ENCODE measurements around the gene LAMA2.
A peak's percentile ranks its signal among the peaks of the same experiment; 100 is the strongest.

LAMA2 gene

DNA sequence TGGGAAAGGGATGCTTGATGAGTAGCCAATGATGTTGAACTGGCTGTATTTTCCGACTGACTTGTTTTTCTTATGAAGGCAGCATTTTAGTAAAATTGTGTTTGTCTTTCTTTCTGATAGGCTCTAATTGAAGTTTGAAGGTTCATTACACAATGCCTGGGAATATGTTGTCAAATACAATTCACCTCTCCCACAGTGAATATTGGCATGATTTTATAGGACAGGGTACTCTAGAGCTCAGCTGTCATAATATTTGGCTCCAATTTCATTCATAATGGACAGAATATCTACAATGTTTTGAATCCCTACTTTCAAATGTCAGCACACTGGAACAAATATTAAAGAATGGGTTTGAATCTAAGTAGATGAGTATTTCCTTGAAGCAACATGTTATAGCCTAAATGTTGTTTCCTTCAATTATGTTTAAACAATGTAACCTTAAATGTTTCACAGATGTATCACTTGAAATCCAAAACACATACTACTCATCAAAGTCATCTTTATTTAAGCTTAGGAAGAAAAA is 81.4 kb downstream of the LAMA2 start:
- DNase-seq (ENCODE audit: low read depth), result no peak
- TF ChIP-seq, protein P1, sequence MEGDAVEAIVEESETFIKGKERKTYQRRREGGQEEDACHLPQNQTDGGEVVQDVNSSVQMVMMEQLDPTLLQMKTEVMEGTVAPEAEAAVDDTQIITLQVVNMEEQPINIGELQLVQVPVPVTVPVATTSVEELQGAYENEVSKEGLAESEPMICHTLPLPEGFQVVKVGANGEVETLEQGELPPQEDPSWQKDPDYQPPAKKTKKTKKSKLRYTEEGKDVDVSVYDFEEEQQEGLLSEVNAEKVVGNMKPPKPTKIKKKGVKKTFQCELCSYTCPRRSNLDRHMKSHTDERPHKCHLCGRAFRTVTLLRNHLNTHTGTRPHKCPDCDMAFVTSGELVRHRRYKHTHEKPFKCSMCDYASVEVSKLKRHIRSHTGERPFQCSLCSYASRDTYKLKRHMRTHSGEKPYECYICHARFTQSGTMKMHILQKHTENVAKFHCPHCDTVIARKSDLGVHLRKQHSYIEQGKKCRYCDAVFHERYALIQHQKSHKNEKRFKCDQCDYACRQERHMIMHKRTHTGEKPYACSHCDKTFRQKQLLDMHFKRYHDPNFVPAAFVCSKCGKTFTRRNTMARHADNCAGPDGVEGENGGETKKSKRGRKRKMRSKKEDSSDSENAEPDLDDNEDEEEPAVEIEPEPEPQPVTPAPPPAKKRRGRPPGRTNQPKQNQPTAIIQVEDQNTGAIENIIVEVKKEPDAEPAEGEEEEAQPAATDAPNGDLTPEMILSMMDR (IDR thresholded peaks at IDR 0.05; ENCODE audit: insufficient read depth, low read depth, low read length, missing control alignments), result no peak
- no peak overlapping the region for H3K4me3 ChIP-seq (ENCODE audit: low read length)

GRCh38 chr6:128964771-128965170 is 81.8 kb downstream of the LAMA2 start:
- TF ChIP-seq, protein P1 (IDR thresholded peaks at IDR 0.05; ENCODE audit: insufficient read depth, low read depth, low read length, missing control alignments), result no peak
- H3K4me3 ChIP-seq (ENCODE audit: low read length), result no peak overlapping the region
- DNase-seq (ENCODE audit: low read depth), result no peak

DNA sequence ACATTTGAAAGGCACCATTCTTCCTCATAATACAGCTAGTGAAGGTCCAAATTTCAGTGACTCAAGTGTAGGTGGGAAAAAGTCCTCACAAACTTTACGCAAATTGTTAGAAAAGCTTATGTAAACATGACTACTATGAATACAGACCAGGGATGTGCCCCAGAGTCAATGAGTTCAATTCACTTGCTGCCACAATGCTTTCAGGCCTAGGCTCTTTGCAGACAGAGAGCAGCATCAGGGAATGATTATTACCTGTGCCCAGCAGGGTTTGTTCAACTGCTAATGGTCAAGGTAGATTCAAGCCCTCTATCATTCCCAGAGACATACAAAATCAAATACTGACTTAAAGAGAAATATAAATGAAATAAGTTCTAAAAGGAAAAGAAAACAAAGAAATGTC is 84.0 kb downstream of the LAMA2 start:
- TF ChIP-seq, protein P1 (IDR thresholded peaks at IDR 0.05; ENCODE audit: insufficient read depth, low read depth, low read length, missing control alignments), result no peak
- DNase-seq (ENCODE audit: low read depth), result no peak
- no peak overlapping the region for H3K4me3 ChIP-seq (ENCODE audit: low read length)

DNA sequence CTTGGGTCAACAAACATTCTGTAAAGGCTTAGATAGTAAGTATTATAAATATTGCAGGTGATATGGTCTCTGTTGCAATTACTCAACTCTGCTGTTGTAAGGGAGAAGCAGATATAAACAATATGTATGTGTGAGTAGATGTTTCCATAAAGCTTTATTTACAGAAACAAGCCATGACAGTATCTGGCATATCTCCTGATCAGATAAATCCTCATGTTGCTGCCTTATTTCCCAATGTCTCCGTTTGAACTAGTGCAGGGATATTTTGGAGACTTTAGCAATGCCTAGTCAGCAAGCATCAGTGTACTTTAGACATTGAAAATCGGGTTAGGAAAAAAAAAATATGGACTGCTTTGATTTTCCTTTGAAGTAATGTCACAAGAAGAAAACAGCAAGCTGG is 96.1 kb downstream of the LAMA2 start:
- TF ChIP-seq, protein P1 (IDR thresholded peaks at IDR 0.05; ENCODE audit: insufficient read depth, low read depth, low read length, missing control alignments), result no peak
- no peak for DNase-seq (ENCODE audit: low read depth)
- no peak overlapping the region for H3K4me3 ChIP-seq (ENCODE audit: low read length)

DNA sequence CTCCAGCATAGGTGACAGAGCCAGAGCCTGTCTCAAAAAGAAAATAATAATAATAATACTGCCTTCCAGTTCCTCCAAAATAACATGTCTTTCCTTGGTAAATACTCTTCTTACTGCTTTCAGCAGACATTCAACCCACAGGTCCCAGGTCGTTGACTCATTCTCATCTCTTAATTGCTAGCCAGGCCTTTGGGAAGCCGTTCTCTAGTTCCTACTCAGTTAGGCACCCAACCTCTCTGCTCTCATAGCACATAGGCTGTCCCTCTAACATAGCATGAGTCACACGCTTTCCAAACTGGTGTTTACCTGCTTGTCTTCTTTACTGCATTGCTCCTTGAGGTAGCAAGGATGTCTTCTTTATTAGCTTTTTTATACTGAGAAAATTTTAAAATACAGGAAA is 98.8 kb downstream of the LAMA2 start:
- DNase-seq (ENCODE audit: low read depth), result peak; percentile 46
- no peak overlapping the region for H3K4me3 ChIP-seq (ENCODE audit: low read length)
- TF ChIP-seq, protein P1 (IDR thresholded peaks at IDR 0.05; ENCODE audit: insufficient read depth, low read depth, low read length, missing control alignments), result no peak

GRCh38 chr6:128990360-128990759 is 107.4 kb downstream of the LAMA2 start:
- no peak overlapping the region for H3K4me3 ChIP-seq (ENCODE audit: low read length)
- TF ChIP-seq, protein P1 (IDR thresholded peaks at IDR 0.05; ENCODE audit: insufficient read depth, low read depth, low read length, missing control alignments), result no peak
- DNase-seq (ENCODE audit: low read depth), result no peak

GRCh38 chr6:128990915-128991314 is 108.0 kb downstream of the LAMA2 start:
- TF ChIP-seq, protein P1 (IDR thresholded peaks at IDR 0.05; ENCODE audit: insufficient read depth, low read depth, low read length, missing control alignments), result no peak
- DNase-seq (ENCODE audit: low read depth), result no peak
- no peak overlapping the region for H3K4me3 ChIP-seq (ENCODE audit: low read length)

Data from epithelial cell of esophagus (primary cell).